ENCODE measurements around the gene CHAF1A.

CHAF1A gene

DNA sequence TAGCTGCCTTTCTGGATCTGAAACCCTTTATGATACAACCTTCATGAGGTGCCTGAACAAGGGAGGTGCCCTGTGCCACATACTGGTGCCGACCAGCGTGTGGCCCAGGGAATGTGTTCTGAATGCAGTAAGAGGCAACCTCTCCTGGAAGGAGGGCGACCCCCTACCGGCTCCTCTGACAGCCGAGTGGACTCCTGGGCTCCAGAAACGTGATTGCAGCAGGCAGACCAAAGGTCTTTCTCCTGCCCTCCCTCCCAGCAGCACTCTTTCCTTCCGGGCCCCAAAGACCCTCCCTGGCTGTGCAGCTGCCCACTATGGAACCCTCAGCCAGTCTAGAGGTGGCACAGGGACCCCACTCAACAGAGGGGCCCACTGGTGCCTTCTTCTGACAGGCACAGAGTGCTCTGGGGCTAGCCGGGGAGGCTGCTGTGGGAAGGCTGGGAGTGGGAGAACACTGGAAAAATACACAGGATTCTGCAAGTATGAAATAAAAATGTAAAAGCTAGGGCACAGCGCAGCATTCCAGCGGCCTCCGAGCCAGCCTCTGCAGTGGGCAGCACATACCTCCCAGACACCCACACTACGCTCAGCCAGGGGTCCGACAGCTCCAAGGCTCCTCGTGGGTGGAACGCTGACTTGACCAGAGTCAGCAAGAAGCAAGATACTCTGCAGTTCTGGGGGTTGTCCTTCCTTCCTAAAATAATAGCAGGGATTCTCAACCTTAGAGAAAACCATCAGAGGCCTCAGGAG, 17.0 kb upstream of the CHAF1A start:
- DNase-seq: no peak

DNA sequence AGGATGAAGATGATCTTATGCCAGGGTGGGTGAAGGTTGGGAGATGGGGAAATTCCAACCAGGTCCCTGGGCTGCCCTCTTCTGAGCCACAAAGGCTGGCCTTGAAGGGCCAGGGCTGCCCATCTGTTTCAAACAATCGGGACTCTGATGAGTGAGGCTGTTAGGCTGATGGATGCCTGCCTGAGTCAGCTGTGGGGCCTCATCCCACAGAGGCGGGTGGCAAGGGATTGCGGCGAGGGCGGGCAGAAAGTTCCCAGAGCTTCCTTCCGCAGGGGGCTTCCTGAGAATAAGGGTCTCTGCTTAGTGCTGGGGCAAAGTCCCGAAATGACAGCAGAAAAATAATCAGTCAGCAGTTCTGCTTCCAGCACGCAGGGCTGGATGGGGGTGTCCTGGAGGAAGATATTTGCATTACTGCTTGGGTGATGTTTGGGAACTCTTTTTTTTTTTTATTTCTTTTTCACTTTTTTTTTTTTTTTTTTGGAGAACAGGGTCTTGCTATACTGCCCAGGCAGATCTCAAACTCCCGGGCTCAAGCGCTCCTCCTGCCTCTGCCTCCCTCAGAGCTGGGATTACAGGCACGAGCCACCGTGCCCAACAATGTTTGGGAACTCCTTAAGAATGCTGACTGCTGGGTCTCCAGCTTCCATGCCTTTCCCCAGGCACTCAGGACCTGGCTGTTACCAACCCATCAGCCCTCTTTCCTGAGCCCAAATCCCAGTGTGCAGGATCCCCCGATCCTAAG, 16.2 kb upstream of the CHAF1A start:
- no peak for DNase-seq

DNA sequence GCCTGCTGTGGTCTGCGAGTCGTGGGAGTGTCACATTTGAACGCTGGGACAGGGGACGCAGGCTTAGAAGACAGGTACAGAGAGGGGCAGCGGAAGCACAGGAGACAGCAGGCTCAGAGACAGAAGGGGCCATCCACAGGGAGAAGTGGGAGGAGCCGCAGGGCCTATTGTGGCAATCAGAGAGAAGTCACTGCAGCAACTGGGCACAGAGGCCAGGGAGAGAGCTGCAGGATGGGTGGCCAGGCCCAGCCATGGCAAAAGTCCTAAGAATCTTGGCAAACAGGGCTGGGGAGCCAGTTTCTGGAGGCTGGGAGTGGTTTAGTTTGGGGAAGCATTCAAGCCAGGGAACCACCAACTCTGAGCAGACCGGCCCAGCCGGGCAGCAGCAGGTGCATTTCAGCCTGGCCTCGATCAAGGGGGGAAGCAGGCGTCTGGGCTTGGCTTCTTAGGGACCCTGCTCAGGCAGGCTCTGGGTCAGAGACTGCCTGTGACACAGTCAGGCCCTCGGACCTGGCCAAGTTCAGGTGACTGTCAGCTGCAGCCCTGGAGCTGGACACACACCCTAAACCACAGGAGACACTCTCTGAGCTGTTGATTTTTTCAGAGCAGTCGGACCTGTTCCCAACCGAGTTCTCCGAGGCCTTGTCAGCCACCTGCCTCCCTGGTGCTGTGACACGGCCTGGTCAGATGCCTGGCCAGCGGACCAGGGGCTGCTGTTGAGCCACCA, 13.9 kb upstream of the CHAF1A start:
- DNase-seq: no peak

DNA sequence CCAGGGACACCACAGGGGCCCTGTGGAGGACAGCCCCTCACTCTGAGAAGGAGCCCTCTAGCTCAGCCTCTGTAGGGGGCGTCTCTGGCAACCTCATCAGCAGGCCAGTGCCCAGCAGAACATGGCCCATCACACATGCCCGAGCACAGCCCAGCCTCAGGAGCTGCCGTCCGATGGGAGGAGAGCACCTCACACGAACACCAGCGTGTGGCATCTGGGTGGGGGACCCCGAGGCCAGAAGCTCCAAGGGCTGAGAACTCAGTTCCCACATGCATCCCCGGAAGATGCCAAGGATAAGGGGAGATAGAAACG, 13.4 kb upstream of the CHAF1A start:
- DNase-seq: no peak

DNA sequence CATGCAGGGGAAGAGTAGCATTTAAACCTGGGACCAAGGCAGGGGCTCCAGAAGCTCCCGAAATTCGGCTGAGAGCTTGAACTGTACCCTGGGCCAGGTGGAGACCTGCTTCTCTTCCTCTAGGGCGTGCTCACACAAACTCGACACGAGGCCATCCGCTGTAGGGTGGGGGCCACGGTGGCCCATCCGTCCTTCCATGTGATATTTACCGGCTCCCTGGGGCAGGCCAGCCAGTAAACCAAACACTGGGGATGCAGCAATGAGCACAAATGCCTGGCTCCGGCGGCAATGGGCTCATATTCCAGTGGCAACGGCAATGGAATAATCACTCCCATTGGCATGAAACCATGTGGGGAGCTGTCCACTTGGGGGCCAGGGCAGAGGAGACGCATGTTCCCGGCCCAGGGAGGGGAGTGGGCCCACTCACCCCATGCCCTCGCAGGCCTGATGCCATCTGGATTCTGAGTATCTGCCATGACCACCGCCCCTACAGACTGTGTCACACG, 12.9 kb upstream of the CHAF1A start:
- DNase-seq: no peak

DNA sequence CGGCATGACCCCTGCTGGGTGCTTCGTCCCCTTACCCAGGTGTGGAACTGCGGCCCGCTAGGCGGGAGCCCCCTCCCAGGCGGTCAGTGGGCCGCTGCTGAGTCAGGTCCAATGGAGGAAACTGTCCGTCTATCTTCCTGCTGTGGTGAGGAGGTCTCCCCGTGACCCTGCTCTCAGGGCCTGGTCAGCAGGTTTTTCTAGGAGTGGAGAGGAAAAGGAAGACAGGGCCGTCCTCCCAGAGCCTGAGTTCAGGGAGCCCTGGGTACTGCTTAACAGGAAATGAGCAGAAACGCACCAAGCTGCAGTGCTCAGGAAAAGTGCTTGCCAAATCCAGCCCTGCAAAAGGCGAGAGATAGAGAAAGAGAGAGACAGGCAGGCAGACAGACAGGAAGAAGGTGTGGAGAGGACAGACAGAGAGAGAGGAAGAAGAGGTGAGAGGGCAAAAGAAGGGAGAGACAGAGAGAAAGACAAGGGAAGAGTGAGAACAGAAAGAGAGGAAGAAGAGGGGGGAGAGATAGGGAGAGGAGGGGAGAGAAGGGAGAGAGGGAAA, 12.3 kb upstream of the CHAF1A start:
- no peak for DNase-seq

DNA sequence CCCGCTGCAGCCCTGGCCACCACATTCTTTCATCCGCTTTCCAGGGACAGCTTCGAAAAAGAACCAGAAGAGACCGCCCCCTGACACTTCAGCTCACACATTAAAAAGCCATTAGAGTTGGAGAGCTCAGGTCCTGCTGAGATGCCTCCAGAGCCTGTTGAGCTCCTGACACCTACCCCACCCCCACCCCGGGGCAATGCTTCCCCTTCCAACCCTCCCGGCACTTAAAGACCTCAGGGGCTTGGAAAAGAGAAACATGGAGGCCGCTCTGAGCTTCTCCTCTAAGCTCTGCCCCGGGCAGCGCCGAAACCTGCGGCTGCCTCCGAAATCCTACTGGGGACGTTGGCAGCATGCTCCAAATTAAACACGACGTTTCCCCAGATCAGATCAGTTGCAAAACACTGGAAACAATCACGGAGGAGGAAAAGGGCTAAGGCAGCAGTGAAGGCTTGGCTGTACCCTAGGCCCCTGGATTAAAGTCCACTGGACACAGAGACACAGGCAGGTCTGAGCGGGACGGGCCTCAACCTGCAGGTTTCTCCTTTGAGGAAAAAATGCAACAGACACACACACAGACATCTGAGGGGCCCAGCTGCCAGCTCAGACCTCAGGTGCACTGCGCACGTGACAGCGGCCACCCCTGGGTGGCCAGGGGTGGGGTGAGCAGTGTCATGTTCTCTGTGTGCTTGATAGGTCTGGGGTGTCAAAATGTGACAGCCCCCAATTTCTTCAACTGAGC, 11.7 kb upstream of the CHAF1A start:
- no peak for DNase-seq

DNA sequence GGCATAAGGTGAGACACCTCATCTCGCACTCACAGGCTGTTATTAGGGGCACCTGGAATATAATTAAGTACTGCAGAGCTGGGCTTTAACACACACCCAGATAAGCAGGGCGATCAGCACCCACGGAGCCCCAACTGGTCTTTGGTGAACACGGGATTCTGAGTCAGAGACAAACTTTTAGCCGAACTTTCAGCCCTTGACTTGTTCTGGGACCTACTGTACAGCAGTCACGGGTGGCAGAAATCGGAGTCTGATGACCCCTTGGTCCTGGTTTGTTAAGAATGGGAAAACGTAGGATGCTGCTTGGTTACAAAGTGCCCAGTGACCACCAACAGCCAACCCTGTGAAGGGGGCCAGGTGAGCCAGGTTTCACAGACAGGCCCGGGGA, 11.1 kb upstream of the CHAF1A start:
- DNase-seq: no peak

DNA sequence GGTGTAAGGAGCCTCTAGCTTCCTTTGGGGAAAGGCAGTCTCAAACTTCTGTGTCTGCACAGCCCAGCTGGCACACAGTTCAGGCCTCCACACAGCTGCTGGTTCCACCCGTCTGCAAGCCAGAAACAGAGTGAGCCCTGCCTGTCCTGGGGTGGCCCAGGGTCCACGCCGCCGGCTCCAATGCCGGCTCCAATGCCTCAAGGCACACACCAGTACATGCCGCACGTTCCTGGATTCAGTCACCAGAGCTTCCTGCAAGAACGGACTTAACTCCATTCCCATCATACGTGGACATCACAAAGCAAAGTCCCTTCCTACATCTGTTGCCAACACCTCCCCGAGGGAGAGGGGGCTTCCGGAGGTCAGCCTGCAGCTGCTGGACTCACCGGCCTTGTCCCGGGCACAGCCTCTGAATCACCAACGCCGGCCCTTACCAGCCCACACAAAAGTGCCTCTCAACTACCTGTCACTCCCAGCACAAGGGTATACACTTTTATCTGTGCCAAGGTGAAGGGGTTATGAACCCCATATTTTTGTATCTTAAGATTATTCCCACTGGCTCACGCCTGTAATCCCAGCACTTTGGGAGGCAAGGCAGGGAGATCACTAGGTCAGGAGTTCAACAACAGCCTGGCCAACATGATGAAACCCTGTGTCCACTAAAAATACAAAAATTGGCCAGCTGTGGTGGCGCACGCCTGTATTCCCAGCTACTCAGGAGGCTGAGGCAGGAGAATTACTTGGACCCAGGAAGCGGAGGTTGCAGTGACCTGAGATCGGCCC, 10.5 kb upstream of the CHAF1A start:
- no peak for DNase-seq

DNA sequence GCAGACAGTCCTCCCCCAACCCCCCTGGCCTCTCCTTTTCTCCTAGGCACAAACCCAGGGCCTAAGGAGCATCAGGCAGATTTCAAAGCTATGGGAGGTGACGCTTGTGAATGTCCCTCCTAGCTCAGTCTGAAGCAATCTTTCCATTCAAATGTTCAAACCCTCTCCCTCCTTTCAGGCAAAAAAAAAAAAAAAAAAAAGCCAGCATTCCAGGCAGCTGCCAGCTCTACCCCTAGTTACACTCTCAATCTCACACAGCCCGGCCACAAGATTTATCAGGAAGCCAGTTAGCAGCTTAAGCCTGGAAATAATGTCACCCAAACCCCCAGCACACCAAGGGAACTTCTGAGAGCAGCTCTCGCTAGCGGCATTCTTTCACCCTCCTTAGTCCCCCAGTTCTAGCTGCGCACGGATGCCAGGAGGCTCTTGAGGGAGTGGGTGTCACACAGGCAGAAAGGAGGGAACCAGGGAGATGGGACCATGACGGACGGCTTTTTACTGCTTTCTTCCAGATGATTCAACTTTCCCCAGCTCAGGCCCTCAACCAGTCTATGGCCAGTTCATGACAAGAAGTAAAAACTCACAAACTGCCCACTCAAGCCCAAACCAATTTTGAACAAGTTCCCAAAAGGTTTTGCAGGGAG, 8.4 kb upstream of the CHAF1A start:
- no peak for DNase-seq

DNA sequence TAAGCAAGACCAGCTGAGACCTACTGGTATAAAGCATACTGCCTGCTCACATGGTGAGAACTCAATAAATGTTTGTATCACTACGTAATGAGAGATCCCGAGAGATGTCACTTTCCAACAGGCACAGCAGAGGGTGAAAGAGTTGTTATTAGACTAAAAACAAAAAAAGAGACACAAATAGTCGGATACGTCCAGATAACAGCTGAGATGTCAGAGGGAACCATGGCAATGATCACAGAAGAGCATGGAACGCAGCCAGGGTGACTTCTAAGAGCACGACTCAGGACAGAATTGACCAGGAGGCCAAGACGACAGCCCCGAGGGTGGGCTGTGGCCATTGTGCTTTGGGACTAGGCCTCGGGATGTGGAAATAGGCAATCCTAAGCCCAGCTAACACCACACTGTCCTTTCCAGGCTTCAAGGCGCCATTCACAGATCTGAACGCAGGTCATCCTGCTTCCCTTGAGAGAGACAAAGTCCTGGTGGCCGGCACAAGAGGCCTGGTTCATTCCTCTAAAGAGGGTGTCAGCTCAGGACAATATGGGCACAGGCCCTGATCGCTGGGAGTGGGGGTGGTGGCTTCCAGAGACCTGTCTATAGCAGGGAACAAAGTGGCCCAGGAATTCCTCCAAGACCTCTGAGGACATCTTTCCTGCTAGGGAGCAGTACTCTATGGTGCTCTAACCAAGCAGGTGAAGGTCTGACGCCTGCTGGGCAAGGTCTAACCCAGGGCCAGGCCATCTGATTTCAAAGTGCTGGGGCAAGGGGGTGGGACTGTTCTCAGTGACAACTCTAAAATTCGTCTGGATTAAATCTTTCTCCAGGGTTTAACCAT, 5.3 kb upstream of the CHAF1A start:
- DNase-seq: no peak

DNA sequence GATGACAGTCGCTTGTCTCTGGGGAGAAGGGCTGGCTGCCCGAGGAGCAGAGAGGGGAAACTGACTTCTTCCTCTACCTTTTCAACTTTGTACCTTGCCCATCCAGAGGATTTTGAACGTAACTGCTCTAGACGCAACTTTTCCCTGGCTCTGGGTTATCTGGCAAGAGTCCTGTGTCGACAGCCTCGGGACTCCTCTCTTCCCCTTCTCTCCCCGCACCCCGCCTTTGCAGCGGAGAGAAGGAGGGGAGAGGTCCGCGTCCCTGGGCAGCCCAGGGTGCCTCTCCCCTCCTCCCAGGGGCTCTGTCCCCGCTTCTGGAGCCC, 2.7 kb upstream of the CHAF1A start:
- DNase-seq: no peak

DNA sequence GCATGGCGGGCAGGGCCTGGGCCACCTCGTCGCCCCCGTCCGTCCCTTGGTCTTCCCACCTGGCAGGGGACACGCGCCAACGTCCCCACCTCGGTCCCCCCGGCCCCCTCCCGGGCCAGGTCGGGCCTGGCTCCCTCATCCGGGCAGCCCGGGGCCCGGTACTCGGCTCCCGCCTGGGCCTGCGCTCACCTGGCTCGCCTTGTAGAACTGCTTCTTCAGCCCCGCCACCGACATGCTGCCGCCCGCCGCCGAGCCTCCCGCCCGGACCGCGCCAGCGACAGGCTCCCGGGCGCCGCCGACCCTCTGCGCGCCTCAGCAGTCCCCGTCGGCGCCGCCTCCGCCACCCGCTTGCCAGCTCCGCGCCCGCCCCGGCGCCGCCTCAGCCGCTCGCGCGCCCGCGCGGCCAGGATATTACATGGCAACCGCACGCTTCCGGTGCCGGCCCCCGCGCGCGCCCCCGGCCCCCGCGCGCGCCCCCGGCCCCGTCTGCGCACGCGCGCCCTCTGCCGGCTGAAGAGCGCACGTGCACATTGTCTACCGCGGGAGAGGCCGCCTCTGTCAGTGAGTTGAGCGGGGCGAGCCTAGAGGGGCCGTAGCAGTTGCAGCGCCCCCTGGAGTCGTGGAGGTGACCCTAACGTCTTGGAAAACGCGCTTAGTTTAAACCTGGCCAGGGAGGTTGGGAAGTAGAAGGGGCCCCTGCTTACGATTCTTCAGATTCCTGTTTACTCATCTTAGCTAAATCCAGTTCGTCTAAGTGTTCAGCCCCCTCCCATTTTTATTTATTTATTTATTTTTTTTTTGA, 2.1 kb upstream of the CHAF1A start, which contains the start of gene SH3GL1:
SH3GL1 (minus strand) TSS at position 413 of the 802 bp plus-strand sequence; CDS start at position 234, 179 bp downstream.
- DNase-seq: peak; percentile 90

DNA sequence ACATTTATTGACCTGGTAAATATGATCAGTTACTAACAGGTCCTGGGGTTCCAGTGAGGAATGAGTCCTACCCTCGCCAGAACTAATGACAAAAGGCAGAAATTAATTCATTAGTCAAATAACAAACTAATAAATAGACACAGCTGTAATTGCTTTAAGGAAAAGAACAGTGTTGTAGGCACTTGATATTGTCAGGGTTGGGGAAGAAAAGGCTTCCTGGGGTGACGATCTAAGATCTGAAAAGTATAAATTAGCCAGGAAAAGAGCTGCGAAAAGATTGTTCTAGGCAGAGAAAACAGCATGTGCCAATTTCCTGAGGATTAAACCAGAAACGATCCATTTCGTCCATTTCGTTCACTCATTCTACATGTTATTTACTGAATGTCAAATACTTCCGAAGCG, 670 bp upstream of the CHAF1A start:
- DNase-seq: no peak

DNA sequence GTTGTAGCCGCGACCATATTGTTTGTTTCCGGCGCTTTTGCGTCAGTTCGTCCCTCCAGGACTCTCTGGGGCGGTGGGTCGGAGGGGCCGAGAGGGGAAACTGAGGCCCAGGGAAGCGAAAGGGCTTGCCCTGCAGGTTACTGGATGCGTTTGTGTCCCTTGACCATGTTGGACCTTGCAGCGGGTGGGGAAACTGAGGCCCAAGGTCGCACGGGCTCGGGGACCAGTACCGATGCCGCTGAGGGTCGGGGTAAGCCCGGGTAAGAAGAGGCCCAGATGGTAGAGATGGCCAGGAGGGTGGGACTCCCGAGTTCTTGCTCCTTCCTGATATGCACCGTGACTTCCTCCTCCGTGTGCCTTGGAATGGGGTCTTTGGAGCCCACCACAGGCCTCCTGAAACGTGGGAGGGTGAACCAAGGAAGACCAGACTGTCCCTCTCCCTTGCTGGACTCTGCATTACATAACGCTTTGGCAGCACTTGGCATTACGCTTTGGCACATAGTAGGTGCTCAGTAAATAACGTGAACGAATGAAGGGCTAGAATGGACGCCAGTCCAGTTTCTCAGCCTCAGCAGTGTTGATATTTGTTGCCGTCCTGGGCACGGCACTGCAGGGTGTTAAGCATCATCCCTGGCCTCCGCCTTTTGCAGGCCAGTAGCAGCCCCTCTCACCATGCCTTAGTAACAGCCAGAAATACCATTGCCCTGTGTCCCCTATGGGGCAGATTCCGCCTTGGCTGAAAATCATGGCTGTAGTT, 743 bp downstream of the CHAF1A start:
- DNase-seq: no peak

DNA sequence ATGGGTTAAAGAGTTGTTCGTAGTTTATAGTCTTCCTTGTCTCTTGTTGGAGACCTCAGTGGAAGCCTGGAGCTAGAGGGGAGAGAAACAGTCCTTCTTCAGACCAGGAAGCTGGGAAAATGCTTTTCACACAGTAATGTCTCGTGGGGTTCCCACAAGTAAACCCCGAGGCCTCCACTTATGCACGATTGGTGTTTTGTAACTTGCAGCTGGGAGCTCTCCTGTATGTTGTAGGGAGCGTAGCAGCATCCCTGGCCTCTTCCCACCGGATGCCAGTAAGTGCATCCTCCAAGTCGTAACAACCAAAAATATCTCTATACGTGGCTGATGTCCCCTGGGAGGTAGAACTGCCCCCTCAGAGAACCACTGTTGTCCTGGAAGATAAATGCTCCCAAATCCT, 3.5 kb downstream of the CHAF1A start:
- DNase-seq: no peak

DNA sequence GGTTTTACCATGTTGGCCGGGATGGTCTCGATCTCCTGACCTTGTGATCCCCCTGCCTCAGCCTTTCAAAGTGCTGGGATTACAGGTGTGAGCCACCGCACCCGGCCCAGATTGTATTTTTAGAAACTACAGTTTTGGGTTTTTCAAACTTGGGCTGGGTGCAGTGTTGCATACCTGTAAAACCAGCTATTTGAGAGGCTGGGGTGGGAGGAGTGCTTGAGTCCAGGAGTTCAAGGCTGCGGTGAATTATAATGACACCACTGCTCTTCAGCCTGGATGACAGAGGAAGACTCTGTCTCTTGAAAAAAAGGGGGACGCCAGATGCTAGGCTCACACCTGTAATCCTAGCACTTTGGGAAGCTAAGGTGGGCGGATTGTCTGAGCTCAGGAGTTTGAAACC, 4.2 kb downstream of the CHAF1A start:
- no peak for DNase-seq

DNA sequence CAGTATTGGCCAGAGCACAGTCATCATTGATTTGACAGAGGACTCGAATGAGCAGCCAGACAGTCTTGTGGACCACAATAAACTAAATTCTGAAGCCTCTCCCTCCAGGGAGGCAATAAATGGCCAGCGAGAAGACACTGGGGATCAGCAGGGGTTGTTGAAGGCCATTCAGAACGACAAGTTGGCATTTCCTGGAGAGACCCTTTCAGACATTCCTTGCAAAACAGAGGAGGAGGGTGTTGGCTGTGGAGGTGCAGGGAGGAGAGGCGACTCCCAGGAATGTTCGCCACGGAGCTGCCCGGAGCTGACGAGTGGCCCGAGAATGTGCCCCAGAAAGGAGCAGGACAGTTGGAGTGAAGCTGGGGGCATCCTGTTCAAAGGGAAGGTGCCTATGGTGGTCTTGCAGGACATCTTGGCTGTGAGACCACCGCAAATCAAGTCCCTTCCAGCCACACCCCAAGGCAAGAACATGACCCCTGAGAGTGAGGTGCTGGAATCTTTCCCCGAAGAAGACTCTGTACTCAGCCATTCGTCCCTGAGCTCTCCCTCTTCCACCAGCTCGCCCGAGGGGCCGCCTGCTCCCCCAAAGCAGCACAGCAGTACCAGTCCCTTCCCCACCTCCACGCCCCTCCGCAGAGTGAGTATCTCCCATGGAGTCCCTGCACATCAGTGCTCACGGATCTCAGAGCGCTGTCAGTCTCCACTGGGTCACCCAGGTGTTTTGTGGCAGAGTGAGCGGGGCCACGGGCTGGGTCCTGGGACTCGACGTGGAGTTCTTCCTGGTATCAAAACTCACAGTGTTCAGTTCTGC, 6.9 kb downstream of the CHAF1A start:
- DNase-seq: no peak
